Measurements from ENCODE around the gene ADORA2B.
A peak's percentile ranks its signal among the peaks of the same experiment; 100 is the strongest.
"Not testable (repeated sequence)": the region's sequence is repeated elsewhere in the genome, so short reads cannot be mapped to it uniquely, and the experiment has no call there.

ADORA2B gene

DNA sequence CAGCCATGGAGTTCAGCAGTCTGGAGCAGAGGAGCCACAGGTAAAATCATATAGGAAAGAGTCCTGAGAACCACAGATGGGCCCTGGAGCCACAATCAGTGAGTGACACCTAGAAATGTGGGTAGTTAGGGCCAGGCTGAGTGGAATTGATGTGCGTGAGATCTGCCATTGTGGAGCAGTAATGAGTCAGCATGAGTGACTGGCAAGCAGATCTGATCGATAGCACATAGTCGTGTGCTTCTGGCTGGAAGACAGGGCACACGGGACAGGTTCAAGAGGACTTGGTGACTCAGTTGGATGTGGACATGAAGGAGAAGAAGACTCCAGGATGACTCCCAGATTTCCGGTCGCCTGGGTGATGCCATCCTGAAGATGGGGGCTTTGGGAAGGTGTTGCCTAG is 12.3 kb downstream of the ADORA2B start:
- DNase-seq = peak in 1 of 2 donors; percentile 15

DNA sequence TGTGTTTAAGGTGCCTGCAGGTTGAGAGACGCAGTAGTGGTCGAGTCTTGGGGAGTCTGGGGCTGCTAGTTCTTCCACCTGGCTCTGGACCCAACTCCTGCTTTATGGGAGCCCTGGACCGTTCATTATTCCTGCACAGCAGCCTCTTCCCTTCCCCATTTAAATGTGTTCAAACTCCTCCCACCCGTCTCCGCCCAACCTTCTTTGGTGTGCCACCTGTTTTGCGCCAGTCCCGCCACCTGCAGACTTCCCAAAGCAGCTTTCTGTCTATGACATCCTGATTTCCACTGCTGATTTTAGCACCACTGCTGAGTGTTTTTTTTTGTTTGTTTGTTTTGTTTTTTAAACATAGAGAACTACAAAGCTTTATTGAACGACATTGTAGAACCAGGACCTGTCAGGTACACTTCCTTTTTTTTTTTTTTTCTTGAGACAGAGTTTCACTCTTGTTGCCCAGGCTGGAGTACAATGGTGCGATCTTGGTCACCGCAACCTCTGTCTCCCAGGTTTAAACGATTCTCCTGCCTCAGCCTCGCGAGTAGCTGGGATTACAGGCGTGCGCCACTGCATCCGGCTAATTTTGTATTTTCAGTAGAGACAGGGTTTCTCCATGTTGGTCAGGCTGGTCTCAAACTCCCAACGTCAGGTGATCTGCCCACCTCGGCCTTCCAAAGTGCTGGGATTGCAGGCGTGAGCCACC is 12.8 kb downstream of the ADORA2B start:
- no peak for DNase-seq

DNA sequence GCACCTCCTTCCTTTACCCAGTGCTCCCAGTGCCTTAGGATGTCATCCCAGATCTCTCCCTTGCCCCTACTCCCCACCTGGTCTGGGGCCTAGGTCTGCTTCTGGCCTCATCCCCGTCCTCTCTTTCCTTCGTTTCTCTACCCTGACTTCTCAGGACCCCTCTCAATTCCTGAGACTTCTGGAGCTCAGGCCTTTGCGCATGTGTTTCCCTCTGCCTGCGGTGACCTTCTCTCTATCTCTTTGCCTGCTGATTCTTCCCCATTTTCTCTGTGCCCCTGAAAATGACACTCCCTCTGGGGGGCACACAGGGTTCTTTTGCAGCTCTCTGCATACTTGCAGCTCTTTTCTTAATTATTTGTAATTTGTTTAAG is 13.5 kb downstream of the ADORA2B start:
- DNase-seq = no peak

DNA sequence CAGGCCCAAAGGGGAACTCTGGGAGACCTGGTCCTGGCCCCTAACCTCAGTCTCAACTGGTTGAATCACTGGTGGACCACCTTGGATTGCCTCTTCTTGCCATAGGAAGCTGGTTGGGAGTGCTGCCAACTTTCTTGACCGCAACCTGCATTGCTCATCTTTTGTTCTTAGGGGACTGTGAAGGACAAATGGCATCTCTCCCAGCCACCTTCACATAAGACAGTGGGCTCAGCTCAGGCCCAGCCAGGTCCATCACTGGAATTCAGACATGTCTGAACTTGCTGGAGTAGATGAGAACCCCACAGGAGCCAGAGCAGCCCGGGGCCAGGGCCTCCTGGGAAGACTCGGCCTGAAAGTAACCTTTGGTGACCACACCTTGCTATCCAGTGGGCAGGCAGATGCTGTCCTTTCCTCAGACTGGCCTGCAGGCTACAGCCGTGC is 18.8 kb downstream of the ADORA2B start:
- no peak for DNase-seq

DNA sequence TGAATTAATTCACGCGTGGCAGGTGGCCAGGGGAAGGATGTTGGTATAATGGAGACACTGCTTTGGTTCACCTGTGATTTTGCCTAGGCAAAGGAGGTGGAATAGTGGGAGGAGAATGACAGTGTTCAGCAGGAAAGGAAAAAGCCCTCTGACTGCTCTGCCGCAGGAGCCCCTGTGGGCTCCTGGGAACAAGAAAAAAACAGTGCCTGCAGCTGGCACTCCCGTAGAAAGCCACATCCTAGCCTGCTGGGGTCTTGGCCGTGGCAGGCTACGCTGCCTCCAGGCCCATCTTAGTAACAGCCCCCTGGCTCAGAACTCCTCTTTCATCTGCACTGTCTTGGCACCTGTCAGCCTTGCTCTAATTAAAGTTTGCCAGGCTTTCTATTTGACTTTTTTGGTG is 20.6 kb downstream of the ADORA2B start:
- no peak for DNase-seq

DNA sequence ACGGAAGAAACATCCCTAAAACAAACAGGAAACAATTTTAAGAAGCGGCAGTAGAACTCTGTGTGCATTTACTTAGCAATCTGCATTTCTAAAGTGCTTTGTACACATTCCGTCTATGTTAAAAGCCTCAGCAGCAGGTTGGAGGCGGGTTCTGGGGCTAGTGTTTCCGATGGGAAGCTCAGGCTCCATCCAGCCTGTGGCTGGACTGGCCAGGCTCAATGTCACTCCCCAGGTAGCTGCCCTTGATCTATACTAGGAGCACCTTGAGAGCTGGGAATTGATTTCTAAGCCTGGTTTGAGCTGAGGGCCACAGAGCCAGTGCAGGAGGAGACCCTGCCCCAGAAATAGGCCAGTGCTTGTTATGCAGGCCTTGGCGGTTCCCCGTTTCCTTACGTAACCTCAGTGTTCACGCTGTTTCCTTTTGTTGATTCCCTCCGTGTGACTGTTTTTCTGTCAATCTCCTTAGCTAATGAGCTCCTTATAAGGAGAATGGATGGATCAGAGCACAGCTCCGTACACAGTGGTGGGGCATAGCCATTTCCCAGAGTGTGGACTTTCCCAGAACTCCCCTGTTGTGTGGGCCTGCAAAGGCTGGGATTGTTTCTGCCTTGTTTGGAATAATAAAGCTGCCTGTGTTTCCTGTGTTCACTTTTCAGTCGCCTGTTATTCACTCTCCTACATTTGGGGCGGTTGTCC is 21.4 kb downstream of the ADORA2B start:
- DNase-seq = no peak

DNA sequence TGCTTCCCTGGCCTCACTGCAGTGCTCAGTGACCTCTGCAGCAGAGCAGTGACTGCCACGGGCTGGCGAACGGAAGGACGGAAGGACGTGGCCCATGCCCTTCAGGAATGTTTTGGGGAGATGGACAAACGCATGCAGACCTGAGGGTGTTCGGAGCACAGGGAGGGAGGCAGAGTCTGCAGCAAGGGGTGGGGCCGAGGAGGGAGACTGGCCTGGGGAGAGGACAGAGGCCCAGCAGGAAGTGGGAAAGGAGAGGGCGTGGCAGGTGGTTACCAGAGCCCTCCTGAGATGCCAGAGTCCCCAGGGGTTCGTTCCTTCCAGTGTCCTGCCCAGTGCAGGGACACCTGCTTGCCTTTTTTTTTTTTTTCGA is 21.9 kb downstream of the ADORA2B start:
- DNase-seq = no peak

DNA sequence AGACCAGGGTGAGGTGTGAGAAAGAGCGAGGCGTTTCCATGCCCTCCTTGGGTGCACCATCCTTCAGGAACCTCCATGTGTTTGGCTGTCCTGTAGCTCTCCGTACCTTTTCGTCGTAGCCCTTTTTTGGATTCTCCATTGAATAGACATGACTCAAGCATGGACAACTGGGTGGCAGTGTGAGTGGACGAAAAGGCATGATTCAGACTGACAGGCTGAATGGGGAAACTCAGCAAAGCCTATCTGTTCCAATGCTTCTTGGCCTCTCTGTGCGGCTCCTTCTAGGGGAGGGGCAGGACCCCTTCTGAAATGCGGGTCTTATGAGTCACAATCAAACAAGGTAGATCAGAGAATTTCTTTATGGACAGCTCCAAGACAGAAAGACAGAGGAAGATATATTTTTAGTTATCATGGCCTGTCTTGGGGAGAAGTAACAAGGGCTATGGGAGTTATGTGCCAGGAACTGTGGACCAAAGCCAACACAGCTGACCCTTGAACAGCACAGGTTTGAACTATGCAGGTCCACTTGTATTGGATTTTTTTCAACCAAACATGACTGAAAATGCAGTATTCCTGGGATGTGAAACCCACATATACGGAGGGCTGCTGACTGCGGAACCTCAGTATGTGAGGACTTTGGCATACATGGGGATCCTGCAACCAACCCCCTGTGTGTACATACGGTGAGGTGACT is 22.9 kb downstream of the ADORA2B start:
- DNase-seq = no peak

DNA sequence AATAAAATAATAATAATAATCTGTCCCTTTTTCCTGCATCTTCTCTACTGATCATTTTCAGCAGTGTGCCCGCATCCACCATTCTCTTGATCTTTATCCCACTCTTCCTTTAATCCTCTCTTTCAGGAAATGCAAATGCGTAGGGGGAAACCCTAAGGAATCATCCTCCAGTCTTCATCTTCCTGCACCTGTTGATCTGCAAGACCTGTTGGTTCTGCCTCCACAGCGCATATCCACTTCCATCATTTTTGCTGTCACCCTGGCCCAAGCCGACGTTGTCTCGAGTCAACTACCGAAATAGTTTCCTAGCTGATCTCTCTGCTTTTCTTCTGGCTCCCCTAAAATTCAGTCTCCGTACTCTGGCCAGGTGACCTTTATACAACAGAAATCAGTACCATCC is 24.5 kb downstream of the ADORA2B start:
- no peak for DNase-seq

DNA sequence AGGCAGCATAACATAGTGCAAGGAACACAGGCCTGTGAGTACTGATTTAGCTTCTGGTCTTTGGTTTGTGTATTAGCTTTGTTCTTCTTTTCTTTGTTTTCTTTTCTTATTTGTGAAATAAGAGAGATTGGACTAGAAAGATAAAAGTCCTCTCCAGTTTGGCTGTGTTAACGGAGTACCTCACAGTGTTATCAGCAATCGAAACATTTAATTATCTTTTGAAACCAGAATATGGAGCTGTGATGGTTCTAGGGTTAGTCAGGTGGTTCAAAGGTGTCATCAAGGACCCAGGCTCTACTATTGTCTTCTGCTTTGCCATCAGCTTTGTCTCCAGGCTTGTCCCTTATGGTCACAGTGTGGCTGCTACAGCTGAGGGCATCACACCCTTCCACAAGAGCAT is 25.6 kb downstream of the ADORA2B start:
- no peak for DNase-seq

DNA sequence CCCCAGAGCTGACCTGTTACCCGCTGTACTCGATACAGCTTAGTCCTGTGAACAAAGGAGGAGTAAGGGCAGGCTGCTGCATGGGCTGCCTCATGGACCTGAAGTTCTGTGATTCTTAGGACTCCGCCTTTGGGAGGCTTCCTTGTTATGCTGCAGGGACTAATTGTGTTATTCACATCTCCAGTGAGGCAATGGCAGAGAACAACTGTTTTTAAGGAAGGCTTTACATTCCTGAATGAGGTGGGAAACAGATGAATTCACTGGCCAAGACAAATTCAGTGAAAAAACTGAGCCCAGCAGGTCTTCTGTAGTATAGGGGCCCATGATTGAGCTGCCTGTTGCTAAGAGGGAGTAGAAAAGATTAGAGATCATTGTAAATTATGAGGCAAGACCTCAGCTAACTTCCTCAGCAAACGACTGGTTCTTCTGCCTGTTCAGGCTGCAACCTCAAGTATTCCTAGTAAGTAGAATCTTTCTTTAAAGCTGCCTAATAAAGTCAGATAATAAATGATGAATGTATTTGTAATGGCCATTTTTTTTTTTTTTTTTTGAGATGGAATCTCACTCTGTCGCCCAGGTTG is 26.3 kb downstream of the ADORA2B start:
- DNase-seq = no peak

DNA sequence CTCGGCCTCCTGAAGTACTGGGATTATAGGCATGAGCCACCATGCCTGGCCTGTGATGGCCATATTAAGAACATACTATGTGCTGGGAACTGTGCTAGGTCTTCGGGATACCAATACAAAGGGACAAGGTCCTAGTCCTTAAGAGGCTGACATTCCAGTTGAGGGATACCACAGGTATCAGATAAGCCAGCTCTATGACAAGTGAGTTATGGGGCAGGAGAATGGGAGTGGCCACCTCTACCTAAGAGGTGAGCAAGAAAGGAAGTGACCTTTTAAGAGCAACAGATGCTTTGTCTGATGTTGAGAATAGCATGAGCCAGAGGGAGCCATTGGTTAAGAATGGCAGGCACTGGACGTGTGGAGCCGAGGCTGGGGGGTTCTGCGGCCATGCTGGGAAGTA is 27.0 kb downstream of the ADORA2B start:
- no peak for DNase-seq

DNA sequence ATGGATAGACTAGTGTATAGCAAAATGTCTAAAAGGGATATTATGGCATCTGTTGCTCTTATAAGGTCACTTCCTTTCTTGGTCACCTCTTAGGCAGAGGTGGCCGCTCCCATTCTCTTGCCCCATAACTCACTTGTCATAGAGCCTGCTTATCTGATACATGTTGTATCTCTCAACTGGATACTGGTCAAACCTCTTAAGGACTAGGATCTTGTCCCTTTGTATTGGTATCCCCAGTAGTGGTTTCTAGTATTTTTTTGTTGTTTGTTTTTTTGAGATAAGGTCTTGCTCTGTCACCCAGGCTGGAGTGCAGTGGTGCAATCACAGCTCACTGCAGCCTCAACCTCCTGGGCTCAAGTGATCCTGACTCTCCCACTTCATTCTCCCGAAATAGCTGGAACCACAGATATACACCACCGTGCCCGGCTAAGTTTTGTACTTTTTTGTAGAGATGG is 27.6 kb downstream of the ADORA2B start:
- DNase-seq = no peak

DNA sequence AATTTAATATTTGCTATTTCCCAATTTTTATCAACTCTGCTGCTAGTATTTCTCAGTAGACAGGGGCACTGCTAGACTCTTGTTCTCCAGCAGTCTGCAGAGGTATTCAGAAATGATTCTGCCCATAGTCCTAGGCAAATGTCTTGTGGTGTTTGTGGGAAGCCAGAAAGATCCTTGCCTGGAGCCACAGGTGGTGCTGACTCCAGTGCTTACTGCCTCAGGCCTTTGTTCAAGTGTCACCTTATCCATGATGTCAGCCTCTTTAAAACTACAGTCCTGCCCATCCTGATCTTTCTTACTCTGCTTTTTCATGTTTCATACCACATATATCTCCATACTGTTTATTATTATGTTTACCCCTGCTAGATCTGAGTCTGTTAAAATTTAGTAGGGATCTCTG is 28.1 kb downstream of the ADORA2B start:
- no peak for DNase-seq

DNA sequence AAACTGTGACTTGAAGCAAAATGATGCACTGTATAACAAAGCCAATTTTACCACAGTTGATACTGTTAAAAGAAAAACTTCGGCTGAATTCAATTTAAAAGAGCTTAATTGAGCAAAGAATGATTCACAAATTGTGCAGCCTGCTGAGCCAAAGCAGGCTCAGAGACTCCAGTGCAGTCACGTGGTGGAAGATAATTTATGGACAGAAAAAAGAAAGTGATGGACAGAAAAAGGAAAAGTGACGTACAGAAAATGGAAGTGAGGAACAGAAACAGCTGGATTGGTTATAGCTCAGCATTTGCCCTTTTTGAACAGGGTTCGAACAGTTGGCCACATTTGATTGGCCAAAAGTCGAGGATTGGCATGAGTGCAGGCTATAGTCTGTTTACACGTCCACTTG is 28.9 kb downstream of the ADORA2B start:
- no peak for DNase-seq

DNA sequence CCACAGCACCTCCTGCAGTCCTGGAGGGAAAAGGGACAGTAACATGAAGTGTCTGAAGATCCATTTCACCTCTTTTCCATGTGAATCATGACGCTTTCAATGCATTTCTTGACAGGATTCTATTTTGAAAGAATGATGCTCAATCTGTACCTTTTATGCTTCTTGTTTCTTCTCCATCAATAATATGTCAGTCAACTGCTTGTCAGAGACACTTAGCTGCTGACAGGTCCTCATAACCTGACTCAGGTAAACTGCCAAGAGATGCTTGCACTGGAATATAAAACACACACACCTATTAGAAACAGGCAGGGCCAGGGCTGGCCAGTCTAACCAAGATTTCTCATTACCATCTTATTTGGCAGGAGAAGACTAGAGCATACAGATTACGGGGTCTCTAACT is 33.0 kb downstream of the ADORA2B start:
- DNase-seq = no peak

DNA sequence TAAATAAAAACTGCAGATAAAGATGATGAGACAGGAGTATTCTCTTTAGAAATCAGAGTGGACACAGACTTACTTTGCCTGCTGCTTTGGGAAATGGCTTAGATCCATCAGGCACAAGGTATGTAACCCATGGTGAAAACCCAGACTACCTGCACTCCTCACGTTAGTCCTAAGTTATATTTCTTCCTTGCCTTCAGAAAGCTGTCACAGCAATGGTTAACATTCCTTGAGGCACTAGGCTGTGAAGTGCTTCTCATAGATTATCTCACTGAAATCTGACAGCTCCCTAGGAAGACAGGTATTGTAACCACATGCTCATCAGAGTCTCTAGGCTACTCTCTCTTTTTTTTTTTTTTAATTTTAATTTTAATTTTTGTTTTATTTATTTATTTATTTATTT is 33.7 kb downstream of the ADORA2B start:
- DNase-seq = no peak

DNA sequence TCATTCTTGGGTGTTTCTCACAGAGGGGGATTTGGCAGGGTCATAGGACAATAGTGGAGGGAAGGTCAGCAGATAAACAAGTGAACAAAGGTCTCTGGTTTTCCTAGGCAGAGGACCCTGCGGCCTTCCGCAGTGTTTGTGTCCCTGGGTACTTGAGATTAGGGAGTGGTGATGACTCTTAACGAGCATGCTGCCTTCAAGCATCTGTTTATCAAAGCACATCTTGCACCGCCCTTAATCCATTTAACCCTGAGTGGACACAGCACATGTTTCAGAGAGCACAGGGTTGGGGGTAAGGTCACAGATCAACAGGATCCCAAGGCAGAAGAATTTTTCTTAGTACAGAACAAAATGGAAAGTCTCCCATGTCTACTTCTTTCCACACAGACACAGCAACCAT is 34.1 kb downstream of the ADORA2B start:
- DNase-seq = not testable (repeated sequence)

DNA sequence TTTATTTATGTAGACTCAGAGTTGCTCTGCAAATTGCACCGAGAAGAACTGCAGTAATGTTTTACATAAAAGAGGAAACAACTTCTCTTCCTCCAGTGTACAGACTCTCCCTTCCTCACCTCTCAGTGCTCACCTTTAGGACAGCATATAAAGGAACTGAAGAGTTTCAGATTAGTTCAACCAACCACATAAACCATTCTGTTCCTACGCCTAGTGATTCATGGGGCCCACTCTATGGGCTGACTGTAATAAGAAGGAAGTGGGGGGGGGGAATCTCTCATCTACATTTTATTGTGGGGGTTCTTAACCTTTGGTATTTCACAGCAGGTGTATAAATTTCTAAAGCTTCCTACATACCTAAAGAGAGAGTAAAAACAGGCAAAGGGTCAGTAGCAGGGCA is 36.3 kb downstream of the ADORA2B start:
- peak in 1 of 2 donors; percentile 18 for DNase-seq

DNA sequence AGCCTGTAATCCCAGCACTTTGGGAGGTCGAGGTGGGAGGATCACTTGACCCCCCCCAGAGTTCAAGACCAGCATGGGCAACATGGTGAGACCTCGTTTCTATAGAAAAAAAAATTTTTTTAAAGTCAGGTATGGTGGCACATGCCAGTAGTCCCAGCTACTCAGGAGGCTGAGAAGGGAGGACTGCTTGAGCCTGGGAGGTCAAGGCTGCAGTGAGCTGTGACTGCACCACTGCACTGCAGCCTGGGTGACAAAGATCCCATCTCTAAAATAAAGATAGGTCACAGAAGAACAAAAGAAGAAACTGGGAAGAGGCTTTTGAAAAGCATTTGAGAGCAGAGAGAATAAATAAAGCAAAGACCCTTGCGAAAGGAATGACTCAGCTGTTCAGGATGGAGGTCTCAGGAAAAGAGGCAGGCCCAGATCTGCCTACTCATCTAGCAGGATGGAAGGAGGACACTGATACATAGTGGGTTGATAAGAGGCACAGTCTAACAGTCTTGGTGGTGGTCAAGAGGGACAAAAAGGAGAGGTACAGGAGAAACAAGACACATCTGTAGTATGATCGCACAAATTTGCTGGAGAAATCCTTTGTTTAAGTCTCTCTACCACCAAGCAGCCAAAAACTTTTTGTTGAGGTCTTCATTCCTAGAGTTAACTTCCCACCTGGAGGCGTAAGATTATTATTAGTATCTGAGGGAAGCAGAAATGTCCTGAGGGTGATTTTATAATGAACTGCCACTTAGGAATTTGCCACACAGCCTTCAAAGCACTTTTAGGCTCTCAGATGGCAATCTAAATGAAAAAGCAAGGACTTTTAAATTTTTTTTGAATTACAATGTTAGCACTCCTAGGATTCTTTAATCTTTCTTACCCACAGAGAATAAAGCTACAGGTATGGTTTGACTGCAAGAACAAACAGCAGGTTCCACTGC is 37.0 kb downstream of the ADORA2B start:
- no peak for DNase-seq

DNA sequence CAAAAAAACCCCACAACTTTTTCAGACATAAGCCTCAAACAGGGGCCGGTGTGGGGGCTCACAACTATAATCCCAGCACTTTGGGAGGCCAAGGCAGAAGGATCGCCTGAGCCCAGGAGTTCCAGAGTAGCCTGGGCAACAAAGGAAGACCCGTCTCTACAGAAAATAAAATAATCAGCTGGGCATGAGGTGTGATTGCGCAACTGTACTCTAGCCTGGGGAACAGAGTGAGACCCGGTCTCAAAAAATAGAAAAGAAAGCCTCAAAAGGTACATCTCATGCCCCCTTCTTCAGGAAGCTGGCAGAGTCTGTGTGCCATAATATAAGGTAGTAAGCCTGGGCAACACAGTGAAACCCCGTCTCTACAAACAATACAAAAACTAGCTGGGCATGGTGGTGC is 51.4 kb downstream of the ADORA2B start:
- no peak for DNase-seq

DNA sequence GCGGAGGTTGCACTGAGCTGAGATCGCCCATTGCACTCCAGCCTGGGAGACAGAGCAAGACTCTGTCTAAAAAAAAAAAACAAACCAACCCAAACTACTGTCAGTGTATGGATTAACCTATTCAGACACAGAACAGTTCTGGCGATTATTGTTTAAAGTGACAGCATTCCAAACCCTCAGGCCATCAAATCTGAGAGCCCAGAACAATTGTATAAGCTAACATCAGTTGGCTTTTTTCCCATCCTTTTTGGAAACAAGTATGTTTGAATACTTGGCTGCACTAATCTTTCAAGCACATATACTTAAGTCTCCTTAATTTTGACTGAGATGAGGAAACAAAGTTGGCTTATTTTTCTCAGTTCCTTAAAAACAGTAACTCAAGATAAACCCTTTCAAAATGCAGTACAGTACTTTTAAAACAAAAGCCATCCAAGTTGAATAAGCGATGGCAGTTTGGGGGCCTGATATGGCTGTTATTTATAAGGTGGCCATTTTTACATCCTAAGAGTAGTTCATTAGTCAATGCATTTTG is 53.2 kb downstream of the ADORA2B start:
- no peak for DNase-seq

Data from activated CD4-positive, alpha-beta T cell treated with anti-CD3 and anti-CD28 coated beads for 4 hours (primary cell).